Mucosa of descending colon (tissue), 3 donors: ENCODE results near the gene RIOK1. TPM values are rescaled to one million over a fixed set of nuclear protein-coding genes. Genes with fewer than 3 reads are reported as not detected.
"Not testable (repeated sequence)": the region's sequence is repeated elsewhere in the genome, so short reads cannot be mapped to it uniquely, and the experiment has no call there.

Source experiments
- ATAC-seq: fragments of 200-7000 bp; cut with Tn5 transposase; one replicate; pipeline ENCODE4 v1.9.1; 2020; ENCODE audit warnings: mild to moderate bottlenecking, moderate library complexity
- DNase-seq, 3 donors: peaks; one replicate each; pipeline ENCODE4 v3.0.0-alpha.2; 2020
- H3K36me3 ChIP-seq: fragments of 200-600 bp; one replicate; pipeline ENCODE4 v1.8.0; 2021; ENCODE audit warnings: low read depth, mild to moderate bottlenecking
- H3K4me1 ChIP-seq: fragments of 200-600 bp; one replicate; pipeline ENCODE4 v1.8.0; 2021; ENCODE audit warnings: low read depth, mild to moderate bottlenecking
- H3K4me3 ChIP-seq: fragments of 200-600 bp; one replicate; pipeline ENCODE4 v1.8.0; 2021; ENCODE audit warnings: mild to moderate bottlenecking
- H3K9me3 ChIP-seq: fragments of 200-600 bp; one replicate; pipeline ENCODE4 v1.8.0; 2021; ENCODE audit warnings: mild to moderate bottlenecking
- intact Hi-C, 2 donors: fragments of 100-400 bp; cut with DNase I in 1 of 2; cut with micrococcal nuclease in 1 of 2; formaldehyde crosslinking; loops; one replicate each; pipeline versions ENCODE4 v1.11.0 to v1.11.1; 2022; cut with DNase I, micrococcal nuclease
- long read RNA-seq, 2 donors: library from polyadenylated mRNA; unstranded; transcript quantifications; one replicate each; pipeline ENCODE4 v2.0.0, GENCODE V29; 2019 to 2021
- total RNA-seq, 3 donors: library from RNA; stranded (reverse); fragmentation: NEBNext Ultra II Directional in 2 of 3; extraction: Animal tissue kit (Norgen Biotek cat#: 25700) in 2 of 3; gene quantifications; one replicate each; pipeline versions ENCODE4 v1.2.1 to v1.2.4, GENCODE V29; 2021 to 2023
- TF ChIP-seq, protein P1 (sequence below): fragments of 200-600 bp; IDR thresholded peaks from one replicate; pipeline ENCODE4 v1.8.0; 2022; ENCODE audit warnings: antibody characterized with exemption, mild to moderate bottlenecking
- donor health status: DM: no; HTN: no; CAD: no; lungs with moderate emphysema.
- donor health status: DM: no; HTN: no; CAD: no.
- donor health status: DM: no; HTN: yes; CAD: no.

The RIOK1 gene
- total RNA-seq = 10 to 100 TPM; 12.1 to 19.8 (median 15.0) TPM
- long read RNA-seq, donor 1, transcript RIOK1-202 (17 exons, 2,810 nt) = major isoform, 27 of 36 reads
- long read RNA-seq, donor 1, partial matches to known transcripts = 4 of 36 reads
- long read RNA-seq, donor 1, other reads (novel, unspliced or antisense) = 5 of 36 reads
- long read RNA-seq, donor 2, transcript RIOK1-202 (17 exons, 2,810 nt) = major isoform, 8 of 17 reads
- long read RNA-seq, donor 2, partial matches to known transcripts = 8 of 17 reads
- long read RNA-seq, donor 2, other reads (novel, unspliced or antisense) = 1 of 17 reads

DNA sequence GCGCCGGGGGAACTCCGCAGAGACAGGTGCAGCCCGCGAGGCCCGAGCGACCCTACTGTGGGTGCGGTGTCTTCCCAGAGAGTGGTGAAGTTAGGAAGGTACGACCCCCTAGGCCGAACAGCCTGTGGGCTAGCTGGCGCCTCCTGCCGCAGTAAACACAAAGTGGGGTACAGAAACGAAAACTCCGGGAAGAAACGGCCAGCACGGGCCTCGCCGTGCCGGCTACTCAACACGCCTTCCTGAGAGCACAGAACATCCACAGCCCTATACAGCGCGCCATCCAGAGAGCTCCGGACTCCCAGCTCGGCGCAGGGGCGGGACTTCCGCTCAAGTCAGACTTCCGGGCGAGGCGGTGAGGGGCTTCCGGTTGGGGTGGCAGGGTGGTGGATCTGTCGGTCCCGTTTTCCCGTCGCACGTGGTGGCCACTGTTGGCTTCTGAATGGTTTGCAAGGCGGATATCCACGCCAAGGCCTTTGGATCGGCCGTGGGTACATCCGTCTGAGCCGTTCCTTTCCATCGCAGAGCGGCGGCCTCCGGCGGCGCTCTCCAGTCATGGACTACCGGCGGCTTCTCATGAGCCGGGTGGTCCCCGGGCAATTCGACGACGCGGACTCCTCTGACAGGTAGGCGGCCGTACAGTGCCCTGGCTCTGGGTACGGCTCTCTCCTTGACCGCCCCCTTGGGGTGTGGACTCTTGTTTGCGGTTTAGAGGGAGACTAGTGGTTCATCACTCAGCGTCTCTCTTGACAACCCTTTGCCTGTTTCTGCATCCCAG, at the start of gene RIOK1, which contains the start of gene CAGE1:
Gene RIOK1 (plus strand): TSS at position 358 of the 775 bp plus-strand sequence. CDS start 195 bp downstream, at position 553.
Gene CAGE1 (minus strand): TSS at position 292 of the 775 bp plus-strand sequence. CDS start 2,569 bp downstream, outside the sequence.
- TF ChIP-seq, protein P1, sequence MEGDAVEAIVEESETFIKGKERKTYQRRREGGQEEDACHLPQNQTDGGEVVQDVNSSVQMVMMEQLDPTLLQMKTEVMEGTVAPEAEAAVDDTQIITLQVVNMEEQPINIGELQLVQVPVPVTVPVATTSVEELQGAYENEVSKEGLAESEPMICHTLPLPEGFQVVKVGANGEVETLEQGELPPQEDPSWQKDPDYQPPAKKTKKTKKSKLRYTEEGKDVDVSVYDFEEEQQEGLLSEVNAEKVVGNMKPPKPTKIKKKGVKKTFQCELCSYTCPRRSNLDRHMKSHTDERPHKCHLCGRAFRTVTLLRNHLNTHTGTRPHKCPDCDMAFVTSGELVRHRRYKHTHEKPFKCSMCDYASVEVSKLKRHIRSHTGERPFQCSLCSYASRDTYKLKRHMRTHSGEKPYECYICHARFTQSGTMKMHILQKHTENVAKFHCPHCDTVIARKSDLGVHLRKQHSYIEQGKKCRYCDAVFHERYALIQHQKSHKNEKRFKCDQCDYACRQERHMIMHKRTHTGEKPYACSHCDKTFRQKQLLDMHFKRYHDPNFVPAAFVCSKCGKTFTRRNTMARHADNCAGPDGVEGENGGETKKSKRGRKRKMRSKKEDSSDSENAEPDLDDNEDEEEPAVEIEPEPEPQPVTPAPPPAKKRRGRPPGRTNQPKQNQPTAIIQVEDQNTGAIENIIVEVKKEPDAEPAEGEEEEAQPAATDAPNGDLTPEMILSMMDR = no peak
- H3K9me3 ChIP-seq = no peaks in the 10 kb centered on the region
- peak within 1 kb of the TSS; percentile 54 for H3K4me3 ChIP-seq
- peak; percentile 99 for ATAC-seq
- H3K36me3 ChIP-seq = no peaks in the 10 kb centered on the region
- intact Hi-C loops = loop anchor here in 1 of 2 donors (10.0 kb wide), 1 partner anchor 85 kb away; no protein-coding TSS in a partner anchor
- peaks cover 19% of the 10 kb centered on the region for H3K4me1 ChIP-seq
- peak; percentile 96 to 98 (median 97) for DNase-seq

DNA sequence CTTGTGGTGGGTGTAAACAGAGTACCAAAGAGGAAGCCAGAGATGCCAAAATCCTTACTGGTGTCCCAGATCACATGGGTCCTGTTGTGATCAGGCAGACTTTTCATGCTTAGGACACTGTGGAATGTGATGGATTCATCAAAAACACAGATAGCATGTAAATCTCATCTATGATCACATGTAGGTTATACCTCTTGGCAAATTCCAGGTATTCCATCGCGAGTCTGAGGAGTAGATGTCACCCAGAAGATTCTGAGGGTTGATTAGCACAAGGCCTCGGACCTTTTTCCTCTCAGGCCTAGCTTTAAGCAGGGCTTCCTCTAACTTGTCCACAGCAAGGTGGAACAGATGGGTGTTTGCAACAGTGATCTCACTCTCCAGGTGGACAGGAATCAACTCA, 48.3 kb upstream of the RIOK1 start:
- ATAC-seq = no peak
- no peak for DNase-seq
- Histone ChIP-seq H3K9me3 (no peaks in the 10 kb centered on the region), H3K4me1 (no peaks in the 10 kb centered on the region), H3K36me3 (no peaks in the 10 kb centered on the region), H3K4me3 (no peak overlapping the region)
- TF ChIP-seq, protein P1 = no peak
- intact Hi-C loops = no loop called here

DNA sequence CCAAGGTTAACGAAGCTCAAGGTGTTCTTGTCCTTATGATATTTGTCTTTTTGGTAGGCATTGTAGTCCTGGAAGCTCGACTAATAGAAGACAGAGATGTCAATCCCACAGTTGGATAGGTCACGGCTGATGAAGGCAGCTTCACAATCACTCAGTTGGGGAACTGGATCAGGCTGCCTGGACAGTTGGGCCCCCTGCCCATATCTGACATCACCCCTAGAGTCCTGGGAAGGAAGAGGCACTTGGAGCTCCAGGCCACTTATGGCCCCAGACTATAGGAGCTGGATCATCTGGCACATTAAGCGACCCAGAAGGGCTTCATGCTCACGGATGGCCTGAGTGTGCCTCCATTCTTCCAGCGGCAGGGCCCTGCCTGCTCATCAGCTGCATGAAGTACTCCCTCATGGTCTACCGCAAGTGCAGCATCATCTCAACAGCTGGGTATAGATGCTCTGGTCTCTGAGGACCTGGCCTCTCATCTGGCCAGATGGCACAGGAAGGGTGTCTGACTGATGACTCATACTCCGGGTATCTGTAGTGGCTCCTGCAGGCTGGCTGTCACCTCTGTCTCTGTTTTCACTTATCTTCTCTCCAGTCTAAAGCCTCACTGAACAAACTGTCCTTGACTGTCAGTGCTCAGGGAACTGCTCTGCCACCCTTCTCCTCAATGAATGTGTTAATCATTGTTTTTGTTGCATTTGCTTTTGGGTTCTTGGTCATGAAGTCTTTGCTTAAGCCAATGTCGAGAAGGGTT, 47.4 kb upstream of the RIOK1 start:
- H3K4me3 ChIP-seq = no peak overlapping the region
- TF ChIP-seq, protein P1 = no peak
- no peaks in the 10 kb centered on the region for H3K36me3 ChIP-seq
- ATAC-seq (peak; percentile 63), DNase-seq (no peak)
- no peaks in the 10 kb centered on the region for H3K4me1 ChIP-seq
- intact Hi-C loops = no loop called here
- no peaks in the 10 kb centered on the region for H3K9me3 ChIP-seq

GRCh38 chr6:7343546-7344475, 45.8 kb upstream of the RIOK1 start:
- TF ChIP-seq, protein P1 = no peak
- intact Hi-C loops = no loop called here
- Histone ChIP-seq H3K4me3 (no peak overlapping the region), H3K36me3 (no peaks in the 10 kb centered on the region), H3K9me3 (no peaks in the 10 kb centered on the region), H3K4me1 (no peaks in the 10 kb centered on the region)
- no peak for DNase-seq
- peak; percentile 19 for ATAC-seq

- H3K9me3 ChIP-seq, H3K4me3 ChIP-seq, H3K4me1 ChIP-seq, ATAC-seq, H3K36me3 ChIP-seq, DNase-seq, intact Hi-C loops: not testable (repeated sequence)
Observed at GRCh38 chr6:7344773-7345450, 44.7 kb upstream of the RIOK1 start.

- H3K36me3 ChIP-seq, H3K9me3 ChIP-seq, H3K4me3 ChIP-seq, intact Hi-C loops, H3K4me1 ChIP-seq: not testable (repeated sequence)
- DNase-seq (peak; percentile 47 to 71 (median 70)), ATAC-seq (peak; percentile 79)
Observed at GRCh38 chr6:7347551-7347997, 42.0 kb upstream of the RIOK1 start.

DNA sequence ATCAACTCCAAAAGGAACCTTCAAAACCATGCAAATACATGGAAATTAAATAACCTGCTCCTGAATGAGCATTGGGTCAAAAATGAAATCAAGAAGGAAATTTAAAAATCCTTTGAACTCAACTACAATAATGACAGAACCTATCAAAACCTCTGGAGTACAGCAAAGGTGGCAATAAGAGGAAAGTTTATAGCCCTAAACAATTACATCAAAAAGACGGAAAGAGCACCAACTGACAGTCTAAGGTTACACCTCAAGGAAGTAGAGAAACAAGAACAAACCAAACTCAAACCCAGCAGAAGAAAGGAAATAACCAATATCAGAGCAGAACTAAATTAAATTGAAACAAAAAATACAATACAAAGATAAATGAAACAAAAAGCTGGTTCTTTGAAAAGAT, 39.0 kb upstream of the RIOK1 start:
- ATAC-seq = peak; percentile 87
- H3K9me3 ChIP-seq, DNase-seq, H3K36me3 ChIP-seq, H3K4me3 ChIP-seq, intact Hi-C loops, H3K4me1 ChIP-seq: not testable (repeated sequence)

GRCh38 chr6:7351916-7352315, 37.7 kb upstream of the RIOK1 start:
- H3K4me1 ChIP-seq, H3K9me3 ChIP-seq, intact Hi-C loops, H3K4me3 ChIP-seq, DNase-seq, H3K36me3 ChIP-seq, ATAC-seq: not testable (repeated sequence)
